ENCODE data around the gene CIT. TPM values are rescaled to one million over a fixed set of nuclear protein-coding genes. Genes with fewer than 3 reads are reported as not detected.

Gene CIT
- total RNA-seq, 1 donor from 2014 or later = 29.3 TPM

DNA sequence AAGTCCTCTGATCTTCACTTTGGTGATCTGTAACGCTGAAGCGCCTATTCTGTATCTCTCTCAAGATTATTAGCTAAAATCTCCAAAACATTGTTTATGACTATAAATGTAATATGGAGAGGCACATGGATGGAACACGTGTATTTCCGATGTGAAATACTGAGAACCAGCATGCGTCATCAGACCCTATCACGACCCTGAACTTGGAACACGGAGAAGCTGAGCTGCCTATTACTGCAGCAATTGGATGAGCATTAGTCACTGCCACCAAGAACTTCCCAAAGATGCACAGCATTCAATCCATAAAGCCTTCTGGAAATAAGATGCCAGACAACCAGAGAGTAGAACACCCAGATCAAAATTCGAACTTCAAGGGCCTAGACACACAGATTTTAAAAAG is 147.2 kb downstream of the CIT start:
- H3K9me3 Mint-ChIP-seq = no peaks in the 10 kb centered on the region
- TF ChIP-seq, protein P1, sequence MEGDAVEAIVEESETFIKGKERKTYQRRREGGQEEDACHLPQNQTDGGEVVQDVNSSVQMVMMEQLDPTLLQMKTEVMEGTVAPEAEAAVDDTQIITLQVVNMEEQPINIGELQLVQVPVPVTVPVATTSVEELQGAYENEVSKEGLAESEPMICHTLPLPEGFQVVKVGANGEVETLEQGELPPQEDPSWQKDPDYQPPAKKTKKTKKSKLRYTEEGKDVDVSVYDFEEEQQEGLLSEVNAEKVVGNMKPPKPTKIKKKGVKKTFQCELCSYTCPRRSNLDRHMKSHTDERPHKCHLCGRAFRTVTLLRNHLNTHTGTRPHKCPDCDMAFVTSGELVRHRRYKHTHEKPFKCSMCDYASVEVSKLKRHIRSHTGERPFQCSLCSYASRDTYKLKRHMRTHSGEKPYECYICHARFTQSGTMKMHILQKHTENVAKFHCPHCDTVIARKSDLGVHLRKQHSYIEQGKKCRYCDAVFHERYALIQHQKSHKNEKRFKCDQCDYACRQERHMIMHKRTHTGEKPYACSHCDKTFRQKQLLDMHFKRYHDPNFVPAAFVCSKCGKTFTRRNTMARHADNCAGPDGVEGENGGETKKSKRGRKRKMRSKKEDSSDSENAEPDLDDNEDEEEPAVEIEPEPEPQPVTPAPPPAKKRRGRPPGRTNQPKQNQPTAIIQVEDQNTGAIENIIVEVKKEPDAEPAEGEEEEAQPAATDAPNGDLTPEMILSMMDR (IDR thresholded peaks at IDR 0.05; ENCODE audit: unreplicated experiment) = no peak
- no peak overlapping the region for H3K4me3 Mint-ChIP-seq
- DNase-seq (ENCODE audit: low spot score in 2 of 2, unreplicated experiment in 2 of 2) = no peak
- H3K27me3 Mint-ChIP-seq (ENCODE audit: low read depth) = no peaks in the 10 kb centered on the region
- no peak overlapping the region for H3K27ac Mint-ChIP-seq
- no peaks in the 10 kb centered on the region for H3K4me1 Mint-ChIP-seq
- peaks cover 20% of the 10 kb centered on the region for H3K36me3 Mint-ChIP-seq

DNA sequence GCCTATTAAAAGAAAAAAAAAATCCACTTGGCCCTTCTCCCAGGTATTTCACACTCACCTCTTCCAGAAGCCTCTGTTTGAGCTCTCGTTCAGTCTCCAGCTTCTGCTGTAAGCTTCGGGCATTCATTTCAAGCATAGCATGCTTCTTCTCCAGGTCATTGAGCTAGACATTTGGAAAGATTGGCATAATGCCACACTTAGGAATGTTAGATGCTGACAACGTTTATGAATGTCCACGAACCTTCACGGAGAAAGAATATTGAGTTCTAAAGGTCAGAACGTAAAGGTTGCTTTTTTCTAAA is 148.7 kb downstream of the CIT start:
- no peak for DNase-seq (ENCODE audit: low spot score in 2 of 2, unreplicated experiment in 2 of 2)
- Mint-ChIP-seq H3K27ac (no peak overlapping the region), H3K36me3 (peaks cover 10% of the 10 kb centered on the region), H3K27me3 (ENCODE audit: low read depth) (no peaks in the 10 kb centered on the region), H3K4me3 (no peak overlapping the region), H3K4me1 (no peaks in the 10 kb centered on the region), H3K9me3 (no peaks in the 10 kb centered on the region)
- TF ChIP-seq, protein P1 (IDR thresholded peaks at IDR 0.05; ENCODE audit: unreplicated experiment) = no peak

DNA sequence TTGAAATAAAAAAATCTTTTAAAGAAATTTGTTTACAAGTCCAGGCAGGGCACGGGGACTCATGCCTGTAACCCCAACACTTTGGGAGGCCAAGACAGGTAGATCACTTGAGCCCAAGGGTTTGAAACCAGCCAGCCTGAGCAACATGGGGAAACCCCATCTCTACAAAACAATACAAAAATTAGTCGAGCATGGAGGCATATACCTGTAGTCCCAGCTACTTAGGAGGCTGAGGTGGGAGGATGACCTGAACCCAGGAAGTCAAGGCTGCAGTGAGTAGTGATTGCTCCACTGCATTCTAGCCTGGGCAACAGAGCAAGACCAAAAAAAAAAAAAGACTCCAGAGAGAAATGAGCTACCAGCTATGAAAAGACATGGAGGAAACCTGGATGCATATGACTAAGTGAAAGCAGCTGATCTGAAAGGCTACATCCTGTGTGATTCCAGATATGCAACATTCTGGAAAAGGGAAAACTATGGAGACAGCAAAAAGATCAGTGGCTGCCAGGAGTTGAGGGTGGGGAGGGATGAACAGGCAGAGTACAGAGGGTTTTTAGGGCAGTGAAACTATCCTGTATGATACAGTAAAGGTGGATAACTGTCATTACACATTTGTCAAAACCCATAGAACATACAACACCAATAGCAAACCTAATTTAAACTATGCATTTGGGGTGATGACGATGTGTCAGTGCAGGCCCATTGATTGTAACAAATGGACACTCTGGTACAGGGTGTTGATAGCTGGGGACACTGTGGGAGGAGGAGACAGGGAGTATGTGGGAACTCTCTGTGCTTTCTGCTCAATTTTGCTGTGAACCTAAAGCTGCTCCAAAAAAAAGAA is 149.3 kb downstream of the CIT start:
- DNase-seq (ENCODE audit: low spot score in 2 of 2, unreplicated experiment in 2 of 2) = no peak
- Mint-ChIP-seq H3K4me3 (no peak overlapping the region), H3K9me3 (no peaks in the 10 kb centered on the region), H3K36me3 (peaks cover 8% of the 10 kb centered on the region), H3K4me1 (no peaks in the 10 kb centered on the region), H3K27ac (no peak overlapping the region), H3K27me3 (ENCODE audit: low read depth) (no peaks in the 10 kb centered on the region)
- TF ChIP-seq, protein P1 (IDR thresholded peaks at IDR 0.05; ENCODE audit: unreplicated experiment) = no peak

DNA sequence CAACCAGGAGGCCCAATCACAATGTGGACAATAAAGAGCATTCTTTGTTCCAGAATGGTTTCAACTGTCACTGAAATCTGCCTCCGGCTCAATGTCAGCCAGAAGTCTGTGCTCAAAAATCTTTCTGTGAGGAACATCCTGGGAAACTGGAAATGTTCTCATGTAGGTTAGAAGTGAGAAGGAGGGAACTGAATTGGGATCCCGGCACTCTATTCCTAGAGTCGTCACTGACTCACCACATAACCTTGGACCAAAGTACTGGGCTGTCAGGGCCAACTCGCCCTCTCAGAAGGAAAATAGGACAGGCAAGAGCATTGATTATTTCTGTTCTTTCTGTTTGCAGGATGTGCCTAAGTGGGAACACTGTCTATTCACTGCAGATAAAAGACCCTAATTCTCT is 151.6 kb downstream of the CIT start:
- TF ChIP-seq, protein P1 (IDR thresholded peaks at IDR 0.05; ENCODE audit: unreplicated experiment) = no peak
- Mint-ChIP-seq H3K36me3 (peaks cover 10% of the 10 kb centered on the region), H3K27ac (no peak overlapping the region), H3K9me3 (no peaks in the 10 kb centered on the region), H3K4me3 (no peak overlapping the region), H3K4me1 (no peaks in the 10 kb centered on the region), H3K27me3 (ENCODE audit: low read depth) (no peaks in the 10 kb centered on the region)
- DNase-seq (ENCODE audit: low spot score in 2 of 2, unreplicated experiment in 2 of 2) = no peak

DNA sequence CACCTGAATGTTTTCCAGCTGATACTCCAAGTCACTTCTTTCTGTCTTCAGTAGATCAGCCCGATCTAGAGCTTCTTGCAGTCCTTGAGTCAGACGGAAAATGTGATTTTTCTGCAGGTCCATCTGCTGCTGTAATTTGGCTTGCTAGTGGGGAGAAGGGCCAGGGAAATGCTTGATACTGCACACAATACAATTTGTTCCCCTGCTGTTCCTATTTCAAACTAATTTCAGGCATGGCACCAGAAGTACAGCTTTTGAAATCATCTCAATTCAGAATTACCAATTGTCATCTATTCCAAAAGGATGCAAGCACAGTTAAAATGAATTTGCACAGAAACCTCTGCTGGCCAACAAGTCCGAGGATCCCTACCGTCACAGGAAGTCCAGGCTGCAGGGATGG is 155.8 kb downstream of the CIT start:
- TF ChIP-seq, protein P1 (IDR thresholded peaks at IDR 0.05; ENCODE audit: unreplicated experiment) = no peak
- H3K27ac Mint-ChIP-seq = no peak overlapping the region
- H3K4me1 Mint-ChIP-seq = no peaks in the 10 kb centered on the region
- peaks cover 10% of the 10 kb centered on the region for H3K36me3 Mint-ChIP-seq
- H3K4me3 Mint-ChIP-seq = no peak overlapping the region
- no peaks in the 10 kb centered on the region for H3K27me3 Mint-ChIP-seq (ENCODE audit: low read depth)
- H3K9me3 Mint-ChIP-seq = no peaks in the 10 kb centered on the region
- DNase-seq (ENCODE audit: low spot score in 2 of 2, unreplicated experiment in 2 of 2) = no peak

Measured in mesothelial cell of epicardium (in vitro differentiated cells).